ENCODE measurements around the gene SORBS1. TPM values are rescaled to one million over a fixed set of nuclear protein-coding genes. Genes with fewer than 3 reads are reported as not detected.
A peak's percentile ranks its signal among the peaks of the same experiment; 100 is the strongest.

SORBS1 gene
- total and polyA plus RNA-seq, 4 donors: 33.2 to 71.3 (median 44.1) TPM

GRCh38 chr10:95525033-95525418 is 36.1 kb downstream of the SORBS1 start (continued):
- TF ChIP-seq RXRA (IDR thresholded peaks at IDR 0.05) (peak; percentile 34 to 35), NR2F2 (IDR thresholded peaks at IDR 0.05) (no peak), HNF4A (conservative IDR thresholded peaks at IDR 0.05) (peak; percentile 50 to 65), MAX (IDR thresholded peaks at IDR 0.05) (no peak)

GRCh38 chr10:95524358-95525032 is 36.7 kb downstream of the SORBS1 start:
- Histone ChIP-seq H3K9ac (ENCODE audit: low read depth in 1 of 2, low read length in 2 of 2) (no peak overlapping the region), H3K9me3 (ENCODE audit: control insufficient read depth in 4 of 4, low read length in 3 of 4) (no peaks in the 10 kb centered on the region), H3K4me1 (ENCODE audit: control insufficient read depth in 4 of 4, insufficient read depth in 4 of 4, low read length in 3 of 4) (peaks cover 2 to 14% (median 8%) of the 10 kb centered on the region in 4 donors), H3K27me3 (ENCODE audit: control insufficient read depth in 4 of 4, insufficient read depth in 4 of 4, low read length in 3 of 4) (no peaks in the 10 kb centered on the region), H3K4me3 (ENCODE audit: low read depth in 1 of 3, low read length in 3 of 3) (no peak overlapping the region), H3K27ac (ENCODE audit: low read depth in 1 of 2, low read length in 2 of 2) (no peak overlapping the region), H3K36me3 (ENCODE audit: control insufficient read depth in 4 of 4, insufficient read depth in 3 of 4, low read depth in 1 of 4, low read length in 3 of 4) (peaks cover 0 to 2% (median 0%) of the 10 kb centered on the region in 4 donors)
- TF ChIP-seq ATF3 (IDR thresholded peaks at IDR 0.05) (no peak), MAX (IDR thresholded peaks at IDR 0.05) (no peak), RAD21 (IDR thresholded peaks at IDR 0.05) (no peak), HNF4G (IDR thresholded peaks at IDR 0.05) (no peak), GABPA (IDR thresholded peaks at IDR 0.05 in 1 of 2, conservative IDR thresholded peaks at IDR 0.05 in 1 of 2) (no peak), FOXA2 (IDR thresholded peaks at IDR 0.05) (no peak), EGR1 (IDR thresholded peaks at IDR 0.05; ENCODE audit: low read depth in 2 of 2) (no peak), NR2F2 (IDR thresholded peaks at IDR 0.05) (no peak), RXRA (IDR thresholded peaks at IDR 0.05) (no peak), ZBTB33 (IDR thresholded peaks at IDR 0.05) (no peak), YY1 (IDR thresholded peaks at IDR 0.05) (no peak)
- TF ChIP-seq, protein P1, sequence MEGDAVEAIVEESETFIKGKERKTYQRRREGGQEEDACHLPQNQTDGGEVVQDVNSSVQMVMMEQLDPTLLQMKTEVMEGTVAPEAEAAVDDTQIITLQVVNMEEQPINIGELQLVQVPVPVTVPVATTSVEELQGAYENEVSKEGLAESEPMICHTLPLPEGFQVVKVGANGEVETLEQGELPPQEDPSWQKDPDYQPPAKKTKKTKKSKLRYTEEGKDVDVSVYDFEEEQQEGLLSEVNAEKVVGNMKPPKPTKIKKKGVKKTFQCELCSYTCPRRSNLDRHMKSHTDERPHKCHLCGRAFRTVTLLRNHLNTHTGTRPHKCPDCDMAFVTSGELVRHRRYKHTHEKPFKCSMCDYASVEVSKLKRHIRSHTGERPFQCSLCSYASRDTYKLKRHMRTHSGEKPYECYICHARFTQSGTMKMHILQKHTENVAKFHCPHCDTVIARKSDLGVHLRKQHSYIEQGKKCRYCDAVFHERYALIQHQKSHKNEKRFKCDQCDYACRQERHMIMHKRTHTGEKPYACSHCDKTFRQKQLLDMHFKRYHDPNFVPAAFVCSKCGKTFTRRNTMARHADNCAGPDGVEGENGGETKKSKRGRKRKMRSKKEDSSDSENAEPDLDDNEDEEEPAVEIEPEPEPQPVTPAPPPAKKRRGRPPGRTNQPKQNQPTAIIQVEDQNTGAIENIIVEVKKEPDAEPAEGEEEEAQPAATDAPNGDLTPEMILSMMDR (IDR thresholded peaks at IDR 0.05; ENCODE audit: low read depth, low read length, missing input control): no peak
- 89% methylated on average over 7 of the region's 7 CpGs for WGBS
- DNase-seq (ENCODE audit: low spot score): no peak

GRCh38 chr10:95522117-95522516 is 39.1 kb downstream of the SORBS1 start:
- peaks cover 10 to 37% (median 23%) of the 10 kb centered on the region in 4 donors for H3K4me1 ChIP-seq (ENCODE audit: control insufficient read depth in 4 of 4, insufficient read depth in 4 of 4, low read length in 3 of 4)
- no peaks in the 10 kb centered on the region for H3K9me3 ChIP-seq (ENCODE audit: control insufficient read depth in 4 of 4, low read length in 3 of 4)
- no peaks in the 10 kb centered on the region for H3K36me3 ChIP-seq (ENCODE audit: control insufficient read depth in 4 of 4, insufficient read depth in 3 of 4, low read depth in 1 of 4, low read length in 3 of 4)
- 96% methylated on average over 2 of the region's 2 CpGs for WGBS
- no peak overlapping the region for H3K27ac ChIP-seq (ENCODE audit: low read depth in 1 of 2, low read length in 2 of 2)
- no peak for DNase-seq (ENCODE audit: low spot score)
- H3K27me3 ChIP-seq (ENCODE audit: control insufficient read depth in 4 of 4, insufficient read depth in 4 of 4, low read length in 3 of 4): no peaks in the 10 kb centered on the region
- H3K9ac ChIP-seq (ENCODE audit: low read depth in 1 of 2, low read length in 2 of 2): no peak overlapping the region
- no peak overlapping the region for H3K4me3 ChIP-seq (ENCODE audit: low read depth in 1 of 3, low read length in 3 of 3)
- no peak for TF ChIP-seq ATF3 (IDR thresholded peaks at IDR 0.05)
- TF ChIP-seq, protein P1 (IDR thresholded peaks at IDR 0.05; ENCODE audit: low read depth, low read length, missing input control): no peak
- no peak for TF ChIP-seq YY1 (IDR thresholded peaks at IDR 0.05)
- TF ChIP-seq RAD21 (IDR thresholded peaks at IDR 0.05): no peak
- no peak for TF ChIP-seq ZBTB33 (IDR thresholded peaks at IDR 0.05)
- TF ChIP-seq GABPA (IDR thresholded peaks at IDR 0.05 in 1 of 2, conservative IDR thresholded peaks at IDR 0.05 in 1 of 2): no peak
- TF ChIP-seq RXRA (IDR thresholded peaks at IDR 0.05): no peak
- no peak for TF ChIP-seq SP1 (IDR thresholded peaks at IDR 0.05)
- no peak for TF ChIP-seq HNF4A (conservative IDR thresholded peaks at IDR 0.05)
- TF ChIP-seq FOXA2 (IDR thresholded peaks at IDR 0.05): no peak
- no peak for TF ChIP-seq MAX (IDR thresholded peaks at IDR 0.05)
- no peak for TF ChIP-seq NR2F2 (IDR thresholded peaks at IDR 0.05)
- no peak for TF ChIP-seq HNF4G (IDR thresholded peaks at IDR 0.05)

Measured in liver (tissue), 9 donors.